Esophagus squamous epithelium (tissue), 4 donors: ENCODE results near the gene SEMA5A.

Source experiments
- CTCF ChIP-seq, 6 experiments: fragments of 450-650 bp in 4 of 6; fragments of 200-600 bp in 2 of 6; sonication (generic) in 2 of 6; IDR thresholded peaks; one replicate each; pipeline ENCODE4 v1.5.1; 2016 to 2019; ENCODE audit warnings: antibody characterized with exemption in 6 of 6, mild to moderate bottlenecking in 4 of 6, moderate library complexity in 4 of 6
- POLR2A ChIP-seq, 4 donors: fragments of 450-650 bp; IDR thresholded peaks; one replicate each; pipeline ENCODE4 v1.6.1; 2017; ENCODE audit warnings: antibody characterized with exemption in 4 of 4, mild to moderate bottlenecking in 4 of 4, moderate library complexity in 3 of 4

- no peak for TF ChIP-seq POLR2A (IDR thresholded peaks at IDR 0.05)
- no peak for TF ChIP-seq CTCF (IDR thresholded peaks at IDR 0.05)
Observed at GRCh38 chr5:9386945-9387344, 158.9 kb downstream of the SEMA5A start.
